HEK293 (cell line): Measurements from ENCODE around the gene SPON1.

Experiments used
- CTCF ChIA-PET: fragments of 350-600 bp; formaldehyde crosslinking; extraction: SDS; loops from one replicate; lab custom pipeline; 2021; ENCODE audit warnings: antibody characterized with exemption; lab: Yijun Ruan, JAX
- POLR2A ChIA-PET: fragments of 300-600 bp; formaldehyde crosslinking; extraction: SDS; loops from one replicate; lab custom pipeline; 2020; ENCODE audit warnings: antibody characterized with exemption, inconsistent platforms; lab: Yijun Ruan, JAX
- H3K27ac ChIP-seq: fragments of 200-500 bp; sonication (Bioruptor generic); 2 replicates; pipeline ENCODE4 v1.5.1; 2014; ENCODE audit warnings: low read depth, low read length, control low read depth, inconsistent platforms; ENCODE audit errors: extremely low read depth
- H3K36me3 ChIP-seq, 2 experiments: fragments of 200-500 bp in 1 of 2; sonication (Bioruptor generic) in 1 of 2; 1 replicate in 1 of 2; 2 replicates in 1 of 2; pipeline ENCODE4 v1.5.1; 2014 to 2017; ENCODE audit warnings: inconsistent platforms in 2 of 2, low read length in 2 of 2; ENCODE audit not compliant: control insufficient read depth in 2 of 2, insufficient read depth in 1 of 2
- H3K4me1 ChIP-seq: fragments of 200-500 bp; sonication (Bioruptor generic); 2 replicates; pipeline ENCODE4 v1.5.1; 2014; ENCODE audit warnings: mild to moderate bottlenecking, low read length, inconsistent platforms; ENCODE audit not compliant: control insufficient read depth, insufficient read depth
- H3K4me3 ChIP-seq: 2 replicates; pipeline ENCODE4 v1.5.1; 2011; ENCODE audit warnings: low read depth, mild to moderate bottlenecking, control low read depth, low read length, moderate library complexity
- H3K9me3 ChIP-seq: fragments of 200-500 bp; sonication (Bioruptor generic); 2 replicates; pipeline ENCODE4 v1.5.1; 2014; ENCODE audit warnings: low read depth, low read length, inconsistent platforms; ENCODE audit not compliant: control insufficient read depth, insufficient read depth
- KLF8 ChIP-seq: fragments of 450-650 bp; formaldehyde crosslinking; IDR thresholded peaks from 2 replicates; pipeline ENCODE4 v1.5.1; 2016; ENCODE audit warnings: missing biosample characterization, missing genetic modification characterization
- OSR2 ChIP-seq: fragments of 450-650 bp; formaldehyde crosslinking; IDR thresholded peaks from 2 replicates; pipeline ENCODE4 v1.5.1; 2016; ENCODE audit warnings: missing biosample characterization, missing genetic modification characterization
- SALL2 ChIP-seq: fragments of 450-650 bp; formaldehyde crosslinking; IDR thresholded peaks from 2 replicates; pipeline ENCODE4 v1.5.0; 2017; ENCODE audit warnings: missing biosample characterization, mild to moderate bottlenecking, missing genetic modification characterization, borderline replicate concordance
- SP2 ChIP-seq: fragments of 450-650 bp; formaldehyde crosslinking; IDR thresholded peaks from 2 replicates; pipeline ENCODE4 v1.5.1; 2016; ENCODE audit warnings: missing biosample characterization, missing genetic modification characterization
- YY1 ChIP-seq: fragments of 450-650 bp; formaldehyde crosslinking; IDR thresholded peaks from 2 replicates; pipeline ENCODE4 v1.5.1; 2018; ENCODE audit warnings: missing biosample characterization, missing genetic modification characterization
- ZFHX2 ChIP-seq: fragments of 450-650 bp; formaldehyde crosslinking; conservative IDR thresholded peaks from 2 replicates; pipeline ENCODE4 v1.5.1; 2016; ENCODE audit warnings: missing biosample characterization, missing genetic modification characterization
- ZNF121 ChIP-seq: fragments of 450-650 bp; formaldehyde crosslinking; IDR thresholded peaks from 2 replicates; pipeline ENCODE4 v1.5.1; 2016; ENCODE audit warnings: missing biosample characterization, missing genetic modification characterization
- ZNF169 ChIP-seq: fragments of 450-650 bp; formaldehyde crosslinking; IDR thresholded peaks from 2 replicates; pipeline ENCODE4 v1.5.1; 2016; ENCODE audit warnings: missing biosample characterization, missing genetic modification characterization
- ZNF18 ChIP-seq: fragments of 450-650 bp; formaldehyde crosslinking; IDR thresholded peaks from 2 replicates; pipeline ENCODE4 v1.5.1; 2016; ENCODE audit warnings: missing biosample characterization, missing genetic modification characterization
- ZNF221 ChIP-seq: fragments of 450-650 bp; formaldehyde crosslinking; IDR thresholded peaks from 2 replicates; pipeline ENCODE4 v1.5.1; 2017; ENCODE audit warnings: missing biosample characterization, missing genetic modification characterization, borderline replicate concordance
- ZNF239 ChIP-seq: fragments of 450-650 bp; formaldehyde crosslinking; IDR thresholded peaks from 2 replicates; pipeline ENCODE4 v1.5.1; 2016; ENCODE audit warnings: missing biosample characterization, missing genetic modification characterization
- ZNF248 ChIP-seq: fragments of 450-650 bp; formaldehyde crosslinking; IDR thresholded peaks from 2 replicates; pipeline ENCODE4 v1.5.1; 2017; ENCODE audit warnings: missing biosample characterization, missing genetic modification characterization
- ZNF26 ChIP-seq: fragments of 450-650 bp; formaldehyde crosslinking; IDR thresholded peaks from 2 replicates; pipeline ENCODE4 v1.5.1; 2016; ENCODE audit warnings: missing biosample characterization, missing genetic modification characterization
- ZNF274 ChIP-seq, 2 experiments: fragments of 200-500 bp in 1 of 2; fragments of 450-650 bp in 1 of 2; sonication (Bioruptor generic) in 1 of 2; formaldehyde crosslinking in 1 of 2; IDR thresholded peaks; 2 replicates each; pipeline versions ENCODE4 v1.5.1 to v1.6.1; 2014 to 2016; ENCODE audit warnings: borderline replicate concordance in 1 of 2, inconsistent platforms in 1 of 2, low read length in 1 of 2, missing biosample characterization in 1 of 2, missing genetic modification characterization in 1 of 2
- ZNF473 ChIP-seq: fragments of 450-650 bp; formaldehyde crosslinking; IDR thresholded peaks from 2 replicates; pipeline ENCODE4 v1.5.1; 2017; ENCODE audit warnings: missing biosample characterization, missing genetic modification characterization
- ZNF48 ChIP-seq: fragments of 450-650 bp; formaldehyde crosslinking; IDR thresholded peaks from 2 replicates; pipeline ENCODE4 v1.5.1; 2016; ENCODE audit warnings: missing biosample characterization, missing genetic modification characterization
- ZNF488 ChIP-seq: fragments of 450-650 bp; formaldehyde crosslinking; IDR thresholded peaks from 2 replicates; pipeline ENCODE4 v1.5.1; 2016; ENCODE audit warnings: missing biosample characterization, missing genetic modification characterization
- ZNF501 ChIP-seq: fragments of 450-650 bp; formaldehyde crosslinking; IDR thresholded peaks from 2 replicates; pipeline ENCODE4 v1.5.1; 2016; ENCODE audit warnings: missing biosample characterization, missing genetic modification characterization
- ZNF561 ChIP-seq: fragments of 450-650 bp; IDR thresholded peaks from 2 replicates; pipeline ENCODE4 v1.5.1; 2018; ENCODE audit warnings: missing biosample characterization, missing genetic modification characterization, borderline replicate concordance
- ZNF580 ChIP-seq: fragments of 450-650 bp; formaldehyde crosslinking; IDR thresholded peaks from 2 replicates; pipeline ENCODE4 v1.5.1; 2016; ENCODE audit warnings: missing biosample characterization, missing genetic modification characterization
- ZNF629 ChIP-seq: fragments of 450-650 bp; formaldehyde crosslinking; IDR thresholded peaks from 2 replicates; pipeline ENCODE4 v1.5.1; 2017; ENCODE audit warnings: missing biosample characterization, missing genetic modification characterization
- ZNF776 ChIP-seq: fragments of 450-650 bp; formaldehyde crosslinking; IDR thresholded peaks from 2 replicates; pipeline ENCODE4 v1.5.0; 2017; ENCODE audit warnings: missing biosample characterization, missing genetic modification characterization, borderline replicate concordance

Gene SPON1

GRCh38 chr11:14055936-14056335 is 93.4 kb downstream of the SPON1 start:
- POLR2A ChIA-PET = no interaction called here
- H3K9me3 ChIP-seq = no peaks in the 10 kb centered on the region
- no peaks in the 10 kb centered on the region for H3K4me1 ChIP-seq
- no peak overlapping the region for H3K27ac ChIP-seq
- no peaks in the 10 kb centered on the region for H3K36me3 ChIP-seq
- H3K4me3 ChIP-seq = no peak overlapping the region
- TF ChIP-seq ZNF561 (tag by site-specific recombination) = no peak
- no peak for TF ChIP-seq ZNF169 (tag by site-specific recombination)
- no peak for TF ChIP-seq ZNF248 (tag by site-specific recombination)
- no peak for TF ChIP-seq SP2 (tag by site-specific recombination)
- TF ChIP-seq SALL2 (tag by site-specific recombination) = no peak
- no peak for TF ChIP-seq ZNF26
- TF ChIP-seq ZNF580 (tag by site-specific recombination) = no peak
- no peak for TF ChIP-seq KLF8 (tag by site-specific recombination)
- TF ChIP-seq, all 188 proteins: peak for 0
- CTCF ChIA-PET = no interaction called here

- Histone ChIP-seq H3K4me1 (no peaks in the 10 kb centered on the region), H3K27ac (no peak overlapping the region), H3K36me3 (no peaks in the 10 kb centered on the region), H3K9me3 (no peaks in the 10 kb centered on the region), H3K4me3 (no peak overlapping the region)
- TF ChIP-seq ZNF18 (tag by site-specific recombination) = no peak
- ChIA-PET POLR2A (no interaction called here), CTCF (no interaction called here)
These were observed 95.5 kb downstream of the SPON1 start for GRCh38 chr11:14058061-14058460.

- CTCF ChIA-PET = interaction anchor here (0.5 to 0.9 kb wide), 2 partner anchors 287 to 851 kb away, joined by 3 to 4 read pairs; no protein-coding TSS in a partner anchor
- no peaks in the 10 kb centered on the region for H3K36me3 ChIP-seq
- H3K4me3 ChIP-seq = no peak overlapping the region
- TF ChIP-seq SALL2 (tag by site-specific recombination) = no peak
- TF ChIP-seq YY1 = no peak
- TF ChIP-seq, all 188 proteins: peak for 0
- Histone ChIP-seq H3K9me3 (no peaks in the 10 kb centered on the region), H3K27ac (no peak overlapping the region), H3K4me1 (no peaks in the 10 kb centered on the region)
- POLR2A ChIA-PET = no interaction called here
These were observed 97.0 kb downstream of the SPON1 start for GRCh38 chr11:14059491-14059890.

- POLR2A ChIA-PET = no interaction called here
- Histone ChIP-seq H3K4me1 (no peaks in the 10 kb centered on the region), H3K9me3 (no peaks in the 10 kb centered on the region), H3K36me3 (no peaks in the 10 kb centered on the region), H3K4me3 (no peak overlapping the region), H3K27ac (no peak overlapping the region)
- CTCF ChIA-PET = interaction anchor here (0.6 kb wide), 1 partner anchor 705 kb away, joined by 5 read pairs; no protein-coding TSS in a partner anchor
- TF ChIP-seq ZNF274 (IDR thresholded peaks at IDR 0.05; ENCODE audit: low read length) = no peak
- no peak for TF ChIP-seq ZNF274 (tag by site-specific recombination; IDR thresholded peaks at IDR 0.05; ENCODE audit: borderline replicate concordance)
- no peak for TF ChIP-seq ZNF221 (tag by site-specific recombination)
- no peak for TF ChIP-seq ZNF776 (tag by site-specific recombination)
- TF ChIP-seq OSR2 (tag by site-specific recombination) = no peak
- TF ChIP-seq ZNF248 (tag by site-specific recombination) = no peak
- TF ChIP-seq ZNF488 (tag by site-specific recombination) = no peak
- no peak for TF ChIP-seq ZNF239 (tag by site-specific recombination)
- no peak for TF ChIP-seq ZFHX2 (tag by site-specific recombination)
- TF ChIP-seq ZNF48 (tag by site-specific recombination) = no peak
- no peak for TF ChIP-seq ZNF121 (tag by site-specific recombination)
- TF ChIP-seq ZNF501 (tag by site-specific recombination) = no peak
- no peak for TF ChIP-seq ZNF629 (tag by site-specific recombination)
- no peak for TF ChIP-seq ZNF473 (tag by site-specific recombination)
These were observed 99.2 kb downstream of the SPON1 start for GRCh38 chr11:14061721-14062120.
